HEK293 (cell line): ENCODE measurements around the gene LMF1.

Source experiments
- YY1 ChIP-seq: fragments of 450-650 bp; formaldehyde crosslinking; IDR thresholded peaks from 2 replicates; pipeline ENCODE4 v1.5.1; 2018; ENCODE audit warnings: missing biosample characterization, missing genetic modification characterization
- TF ChIP-seq, protein P1 (sequence below): fragments of 450-650 bp; formaldehyde crosslinking; IDR thresholded peaks from 2 replicates; pipeline ENCODE4 v1.5.1; 2016; ENCODE audit warnings: missing biosample characterization, missing genetic modification characterization
- TF ChIP-seq, protein P2 (sequence below): fragments of 450-650 bp; formaldehyde crosslinking; IDR thresholded peaks from 2 replicates; pipeline ENCODE4 v1.5.1; 2016; ENCODE audit warnings: missing biosample characterization, missing genetic modification characterization

DNA sequence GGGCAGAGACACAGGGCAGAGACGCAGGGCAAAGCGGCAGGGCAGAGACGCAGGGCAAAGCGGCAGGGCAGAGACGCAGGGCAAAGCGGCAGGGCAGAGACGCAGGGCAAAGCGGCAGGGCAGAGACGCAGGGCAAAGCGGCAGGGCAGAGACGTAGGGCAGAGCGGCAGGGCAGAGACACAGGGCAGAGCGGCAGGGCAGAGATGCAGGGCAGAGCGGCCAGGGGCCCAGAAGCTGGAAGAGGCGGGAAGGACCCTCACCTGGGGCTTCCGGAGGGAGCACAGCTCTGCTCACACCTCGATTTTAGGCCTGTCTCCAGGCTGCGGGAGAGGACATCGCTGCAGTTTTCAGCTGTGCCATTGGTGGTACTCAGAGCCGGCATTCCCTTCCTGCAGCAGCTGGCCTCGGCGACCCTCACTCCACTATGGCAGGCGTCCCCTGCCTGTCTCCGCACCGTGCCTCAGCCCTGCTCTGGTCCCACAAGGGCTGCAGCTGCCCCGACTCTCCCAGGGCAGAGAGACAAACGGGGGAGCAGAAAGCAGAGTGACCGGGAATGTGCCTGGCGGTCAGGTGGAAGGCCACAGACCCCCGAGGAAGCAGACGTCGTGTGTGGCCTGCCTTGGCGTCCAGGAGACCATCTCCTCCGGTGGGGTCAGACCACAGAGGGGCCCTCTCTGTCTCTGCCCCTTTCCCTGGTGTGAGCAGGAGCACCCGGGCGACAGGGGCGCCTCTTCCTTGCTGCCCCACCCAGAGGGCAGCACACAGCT is 40.7 kb upstream of the LMF1 start:
- no peak for TF ChIP-seq YY1 (tag by site-specific recombination)
- TF ChIP-seq, protein P1, sequence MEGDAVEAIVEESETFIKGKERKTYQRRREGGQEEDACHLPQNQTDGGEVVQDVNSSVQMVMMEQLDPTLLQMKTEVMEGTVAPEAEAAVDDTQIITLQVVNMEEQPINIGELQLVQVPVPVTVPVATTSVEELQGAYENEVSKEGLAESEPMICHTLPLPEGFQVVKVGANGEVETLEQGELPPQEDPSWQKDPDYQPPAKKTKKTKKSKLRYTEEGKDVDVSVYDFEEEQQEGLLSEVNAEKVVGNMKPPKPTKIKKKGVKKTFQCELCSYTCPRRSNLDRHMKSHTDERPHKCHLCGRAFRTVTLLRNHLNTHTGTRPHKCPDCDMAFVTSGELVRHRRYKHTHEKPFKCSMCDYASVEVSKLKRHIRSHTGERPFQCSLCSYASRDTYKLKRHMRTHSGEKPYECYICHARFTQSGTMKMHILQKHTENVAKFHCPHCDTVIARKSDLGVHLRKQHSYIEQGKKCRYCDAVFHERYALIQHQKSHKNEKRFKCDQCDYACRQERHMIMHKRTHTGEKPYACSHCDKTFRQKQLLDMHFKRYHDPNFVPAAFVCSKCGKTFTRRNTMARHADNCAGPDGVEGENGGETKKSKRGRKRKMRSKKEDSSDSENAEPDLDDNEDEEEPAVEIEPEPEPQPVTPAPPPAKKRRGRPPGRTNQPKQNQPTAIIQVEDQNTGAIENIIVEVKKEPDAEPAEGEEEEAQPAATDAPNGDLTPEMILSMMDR (tag by site-specific recombination), result no peak
- TF ChIP-seq, protein P2, sequence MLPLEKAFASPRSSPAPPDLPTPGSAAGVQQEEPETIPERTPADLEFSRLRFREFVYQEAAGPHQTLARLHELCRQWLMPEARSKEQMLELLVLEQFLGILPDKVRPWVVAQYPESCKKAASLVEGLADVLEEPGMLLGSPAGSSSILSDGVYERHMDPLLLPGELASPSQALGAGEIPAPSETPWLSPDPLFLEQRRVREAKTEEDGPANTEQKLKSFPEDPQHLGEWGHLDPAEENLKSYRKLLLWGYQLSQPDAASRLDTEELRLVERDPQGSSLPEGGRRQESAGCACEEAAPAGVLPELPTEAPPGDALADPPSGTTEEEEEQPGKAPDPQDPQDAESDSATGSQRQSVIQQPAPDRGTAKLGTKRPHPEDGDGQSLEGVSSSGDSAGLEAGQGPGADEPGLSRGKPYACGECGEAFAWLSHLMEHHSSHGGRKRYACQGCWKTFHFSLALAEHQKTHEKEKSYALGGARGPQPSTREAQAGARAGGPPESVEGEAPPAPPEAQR (tag by site-specific recombination), result no peak
